ENCODE measurements around the gene SCGB3A2.

DNA sequence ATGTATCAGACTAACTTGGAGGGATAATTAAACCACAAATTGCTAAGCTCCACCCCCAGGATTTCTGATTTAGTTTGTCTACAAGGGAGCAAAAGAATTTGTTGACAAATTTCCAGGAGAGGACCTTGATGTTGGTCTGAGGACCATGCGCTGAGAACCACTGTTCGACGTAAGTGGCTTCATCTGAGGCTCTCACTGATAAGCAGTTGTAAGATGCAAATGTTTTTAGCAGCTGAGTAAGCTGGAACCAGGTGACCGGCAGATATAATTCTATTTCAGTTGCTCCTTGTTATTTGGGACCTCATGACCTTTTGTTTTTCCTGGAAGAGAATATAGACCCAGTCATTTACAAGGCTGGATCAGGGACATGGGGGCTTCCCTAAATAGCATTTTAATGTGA, 32.9 kb upstream of the SCGB3A2 start:
- no peak for TF ChIP-seq POLR2A (IDR thresholded peaks at IDR 0.05)
- TF ChIP-seq, protein P1, sequence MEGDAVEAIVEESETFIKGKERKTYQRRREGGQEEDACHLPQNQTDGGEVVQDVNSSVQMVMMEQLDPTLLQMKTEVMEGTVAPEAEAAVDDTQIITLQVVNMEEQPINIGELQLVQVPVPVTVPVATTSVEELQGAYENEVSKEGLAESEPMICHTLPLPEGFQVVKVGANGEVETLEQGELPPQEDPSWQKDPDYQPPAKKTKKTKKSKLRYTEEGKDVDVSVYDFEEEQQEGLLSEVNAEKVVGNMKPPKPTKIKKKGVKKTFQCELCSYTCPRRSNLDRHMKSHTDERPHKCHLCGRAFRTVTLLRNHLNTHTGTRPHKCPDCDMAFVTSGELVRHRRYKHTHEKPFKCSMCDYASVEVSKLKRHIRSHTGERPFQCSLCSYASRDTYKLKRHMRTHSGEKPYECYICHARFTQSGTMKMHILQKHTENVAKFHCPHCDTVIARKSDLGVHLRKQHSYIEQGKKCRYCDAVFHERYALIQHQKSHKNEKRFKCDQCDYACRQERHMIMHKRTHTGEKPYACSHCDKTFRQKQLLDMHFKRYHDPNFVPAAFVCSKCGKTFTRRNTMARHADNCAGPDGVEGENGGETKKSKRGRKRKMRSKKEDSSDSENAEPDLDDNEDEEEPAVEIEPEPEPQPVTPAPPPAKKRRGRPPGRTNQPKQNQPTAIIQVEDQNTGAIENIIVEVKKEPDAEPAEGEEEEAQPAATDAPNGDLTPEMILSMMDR (IDR thresholded peaks at IDR 0.05 in 8 of 11, conservative IDR thresholded peaks at IDR 0.05 in 3 of 11): no peak
